NCI-H748 (cell line): ENCODE data around the gene CDH8.
"Not testable (repeated sequence)": the region's sequence is repeated elsewhere in the genome, so short reads cannot be mapped to it uniquely, and the experiment has no call there.

Source experiments
- DNase-seq: peaks from one replicate; lab custom pipeline; 2025; ENCODE audit not compliant: unreplicated experiment; lab: John Stamatoyannopoulos, UW

Gene CDH8

GRCh38 chr16:61872778-61873119, 163.5 kb downstream of the CDH8 start:
- DNase-seq, result no peak

- no peak for DNase-seq
Measured at GRCh38 chr16:61871837-61872777, 164.1 kb downstream of the CDH8 start.

- DNase-seq, result peak; percentile 38
Measured at GRCh38 chr16:61862221-61863155, 173.8 kb downstream of the CDH8 start.

GRCh38 chr16:61858988-61859387, 177.2 kb downstream of the CDH8 start:
- no peak for DNase-seq

- DNase-seq, result peak; percentile 93
Measured at GRCh38 chr16:61842666-61843065, 193.6 kb downstream of the CDH8 start.

GRCh38 chr16:61836804-61837393, 199.3 kb downstream of the CDH8 start:
- no peak for DNase-seq

GRCh38 chr16:61834082-61834481, 202.2 kb downstream of the CDH8 start:
- no peak for DNase-seq

GRCh38 chr16:61831351-61831917, 204.8 kb downstream of the CDH8 start:
- no peak for DNase-seq

- no peak for DNase-seq
Measured at GRCh38 chr16:61829631-61830030, 206.6 kb downstream of the CDH8 start.

- DNase-seq, result no peak
Measured at GRCh38 chr16:61823326-61823725, 212.9 kb downstream of the CDH8 start.

- DNase-seq, result no peak
Measured at GRCh38 chr16:61820820-61821219, 215.4 kb downstream of the CDH8 start.

- no peak for DNase-seq
Measured at GRCh38 chr16:61820398-61820797, 215.8 kb downstream of the CDH8 start.

- no peak for DNase-seq
Measured at GRCh38 chr16:61818850-61819249, 217.4 kb downstream of the CDH8 start.

- no peak for DNase-seq
Measured at GRCh38 chr16:61817583-61818278, 218.5 kb downstream of the CDH8 start.

- DNase-seq, result peak; percentile 19
Measured at GRCh38 chr16:61814726-61815347, 221.4 kb downstream of the CDH8 start.

- no peak for DNase-seq
Measured at GRCh38 chr16:61813339-61813738, 222.9 kb downstream of the CDH8 start.

- DNase-seq, result no peak
Measured at GRCh38 chr16:61812251-61812650, 224.0 kb downstream of the CDH8 start.

- DNase-seq, result no peak
Measured at GRCh38 chr16:61807551-61807950, 228.7 kb downstream of the CDH8 start.

- not testable (repeated sequence) for DNase-seq
Measured at GRCh38 chr16:61801217-61801616, 235.0 kb downstream of the CDH8 start.

- no peak for DNase-seq
Measured at GRCh38 chr16:61798741-61799140, 237.5 kb downstream of the CDH8 start.
